ENCODE measurements around the gene PLA2G1B. TPM values are rescaled to one million over a fixed set of nuclear protein-coding genes. Genes with fewer than 3 reads are reported as not detected.

Gene PLA2G1B
- total RNA-seq, 1 donor from 2014 or later: not detected

- Histone ChIP-seq H3K4me3 (peak overlapping the region; percentile 59 to 82), H3K27ac (peak overlapping the region; percentile 80), H3K27me3 (no peaks in the 10 kb centered on the region), H3K4me1 (peaks cover 9% of the 10 kb centered on the region), H3K36me3 (no peaks in the 10 kb centered on the region), H3K9me3 (no peaks in the 10 kb centered on the region)
- no peak for DNase-seq (ENCODE audit: extremely low spot score in 2 of 2)
- TF ChIP-seq POLR2A (IDR thresholded peaks at IDR 0.05) (no peak), POLR2AphosphoS5 (IDR thresholded peaks at IDR 0.05; ENCODE audit: insufficient read depth in 1 of 2, low read depth in 1 of 2) (no peak)
- TF ChIP-seq, protein P1, sequence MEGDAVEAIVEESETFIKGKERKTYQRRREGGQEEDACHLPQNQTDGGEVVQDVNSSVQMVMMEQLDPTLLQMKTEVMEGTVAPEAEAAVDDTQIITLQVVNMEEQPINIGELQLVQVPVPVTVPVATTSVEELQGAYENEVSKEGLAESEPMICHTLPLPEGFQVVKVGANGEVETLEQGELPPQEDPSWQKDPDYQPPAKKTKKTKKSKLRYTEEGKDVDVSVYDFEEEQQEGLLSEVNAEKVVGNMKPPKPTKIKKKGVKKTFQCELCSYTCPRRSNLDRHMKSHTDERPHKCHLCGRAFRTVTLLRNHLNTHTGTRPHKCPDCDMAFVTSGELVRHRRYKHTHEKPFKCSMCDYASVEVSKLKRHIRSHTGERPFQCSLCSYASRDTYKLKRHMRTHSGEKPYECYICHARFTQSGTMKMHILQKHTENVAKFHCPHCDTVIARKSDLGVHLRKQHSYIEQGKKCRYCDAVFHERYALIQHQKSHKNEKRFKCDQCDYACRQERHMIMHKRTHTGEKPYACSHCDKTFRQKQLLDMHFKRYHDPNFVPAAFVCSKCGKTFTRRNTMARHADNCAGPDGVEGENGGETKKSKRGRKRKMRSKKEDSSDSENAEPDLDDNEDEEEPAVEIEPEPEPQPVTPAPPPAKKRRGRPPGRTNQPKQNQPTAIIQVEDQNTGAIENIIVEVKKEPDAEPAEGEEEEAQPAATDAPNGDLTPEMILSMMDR (IDR thresholded peaks at IDR 0.05): no peak
- intact Hi-C loops (cut with DNase I): no loop called here
These were observed 10.8 kb downstream of the PLA2G1B start for GRCh38 chr12:120316798-120317223.

DNA sequence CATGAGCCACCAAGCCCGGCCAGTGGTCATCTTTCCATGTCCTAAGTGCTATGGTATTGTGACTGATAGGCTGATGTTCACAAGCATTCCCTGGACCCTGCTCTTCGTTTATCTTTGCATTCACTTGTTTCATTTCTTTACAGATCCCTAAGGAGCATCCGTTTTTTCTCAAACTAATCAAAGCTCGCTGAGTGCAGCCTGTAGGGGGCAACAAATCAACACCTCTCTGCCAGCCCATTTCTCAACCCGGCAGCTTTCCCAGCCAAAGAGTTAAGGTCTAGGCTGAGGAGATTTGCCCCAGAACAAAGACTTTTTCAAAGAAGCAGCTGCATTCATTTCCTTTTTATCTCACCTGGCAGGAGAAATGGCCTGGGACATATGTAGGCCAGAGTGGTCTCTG is 13.4 kb downstream of the PLA2G1B start:
- no peaks in the 10 kb centered on the region for H3K9me3 ChIP-seq
- intact Hi-C loops (cut with DNase I): no loop called here
- no peak overlapping the region for H3K4me3 ChIP-seq
- TF ChIP-seq, protein P1 (IDR thresholded peaks at IDR 0.05): no peak
- TF ChIP-seq POLR2AphosphoS5 (IDR thresholded peaks at IDR 0.05; ENCODE audit: insufficient read depth in 1 of 2, low read depth in 1 of 2) (no peak), POLR2A (IDR thresholded peaks at IDR 0.05) (no peak)
- H3K4me1 ChIP-seq: peaks cover 9% of the 10 kb centered on the region
- no peak for DNase-seq (ENCODE audit: extremely low spot score in 2 of 2)
- no peak overlapping the region for H3K27ac ChIP-seq
- H3K36me3 ChIP-seq: no peaks in the 10 kb centered on the region
- no peaks in the 10 kb centered on the region for H3K27me3 ChIP-seq

GRCh38 chr12:120301962-120302815 is 25.4 kb downstream of the PLA2G1B start, which contains the start of gene SIRT4:
Gene SIRT4 (plus strand): TSS chr12:120302321. CDS start chr12:120303562, 1,241 bp downstream.
- Histone ChIP-seq H3K4me1 (peaks cover 6% of the 10 kb centered on the region), H3K27ac (peak within 1 kb of the TSS; percentile 34), H3K4me3 (peak within 1 kb of the TSS; percentile 55 to 78), H3K36me3 (no peaks in the 10 kb centered on the region), H3K27me3 (no peaks in the 10 kb centered on the region), H3K9me3 (no peaks in the 10 kb centered on the region)
- TF ChIP-seq POLR2A (IDR thresholded peaks at IDR 0.05) (no peak), POLR2AphosphoS5 (IDR thresholded peaks at IDR 0.05; ENCODE audit: insufficient read depth in 1 of 2, low read depth in 1 of 2) (peak in 1 of 2 donors; percentile 99)
- TF ChIP-seq, protein P1 (IDR thresholded peaks at IDR 0.05): peak; percentile 61 to 90 (median 88)
- no peak for DNase-seq (ENCODE audit: extremely low spot score in 2 of 2)
- intact Hi-C loops (cut with DNase I): no loop called here

DNA sequence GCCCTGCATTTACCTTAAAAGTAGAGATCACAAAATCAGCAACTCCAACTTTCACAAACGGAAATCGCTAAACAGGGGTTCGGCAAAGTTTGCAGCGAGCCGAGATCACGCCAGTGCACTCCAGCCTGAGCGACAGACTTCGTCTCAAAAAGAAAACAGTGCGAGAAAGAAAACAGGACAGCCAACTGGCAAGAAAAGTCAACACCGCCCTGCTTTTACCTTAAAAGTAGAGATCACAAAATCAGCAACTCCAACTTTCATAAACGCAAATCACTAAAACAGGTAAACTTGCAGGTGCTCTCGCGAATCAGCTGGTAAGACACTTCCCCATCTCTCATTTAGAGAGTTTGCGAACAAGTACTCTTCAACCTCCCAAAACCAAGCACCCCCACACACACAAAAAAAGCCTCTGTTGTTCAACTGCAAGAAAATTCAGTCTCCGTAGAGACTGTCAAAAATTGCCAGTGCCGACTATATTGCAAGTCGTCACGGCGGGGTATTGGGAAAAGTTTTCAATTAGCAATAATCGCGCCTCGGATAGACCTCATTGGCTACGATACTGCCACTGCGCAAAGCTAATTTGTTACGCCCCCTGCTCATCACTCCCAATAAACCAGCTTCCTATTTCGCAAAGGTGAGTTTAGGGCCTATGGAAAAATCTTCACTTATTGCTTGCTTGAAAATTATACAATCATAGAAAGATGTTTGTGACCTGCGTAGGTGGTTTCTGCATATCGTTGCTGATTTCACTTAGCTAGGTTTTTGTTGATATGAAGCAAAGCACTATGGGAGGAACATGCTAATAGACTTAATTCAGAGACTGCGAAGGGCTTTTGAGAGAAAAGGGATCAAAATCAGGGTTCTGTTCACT is 34.7 kb downstream of the PLA2G1B start, which contains the start of gene RNU4-1:
RNU4-1 (minus strand) TSS at position 577 of the 871 bp plus-strand sequence.
- Histone ChIP-seq H3K27me3 (no peaks in the 10 kb centered on the region), H3K27ac (peak within 1 kb of the TSS; percentile 98), H3K4me1 (peaks cover 12% of the 10 kb centered on the region), H3K9me3 (no peaks in the 10 kb centered on the region), H3K36me3 (no peaks in the 10 kb centered on the region), H3K4me3 (peak within 1 kb of the TSS; percentile 70 to 76)
- peak; percentile 24 to 81 for TF ChIP-seq POLR2AphosphoS5 (IDR thresholded peaks at IDR 0.05; ENCODE audit: insufficient read depth in 1 of 2, low read depth in 1 of 2)
- TF ChIP-seq, protein P1 (IDR thresholded peaks at IDR 0.05): no peak
- TF ChIP-seq POLR2A (IDR thresholded peaks at IDR 0.05): peak in 1 of 2 donors; percentile 62
- peak in 1 of 2 donors; percentile 90 for DNase-seq (ENCODE audit: extremely low spot score in 2 of 2)
- intact Hi-C loops (cut with DNase I): no loop called here
